K562 (cell line): Measurements from ENCODE around the gene TENT5A. TPM values are rescaled to one million over a fixed set of nuclear protein-coding genes. Genes with fewer than 3 reads are reported as not detected.
A peak's percentile ranks its signal among the peaks of the same experiment; 100 is the strongest.

Experiments
- BRD4 ChIP-seq: fragments of 200-600 bp; sonication (generic); IDR thresholded peaks from 2 replicates; pipeline ENCODE4 v1.6.1; 2017; ENCODE audit warnings: inconsistent platforms
- ETV6 ChIP-seq, 3 experiments: fragments of 150-350 bp in 1 of 3; sonication (generic) in 1 of 3; formaldehyde crosslinking in 1 of 3; IDR thresholded peaks; 2 replicates each; pipeline versions ENCODE4 v1.6.1 to v1.8.0; 2014 to 2022; ENCODE audit warnings: borderline replicate concordance in 2 of 3, low read depth in 2 of 3, antibody characterized with exemption in 1 of 3, low read length in 1 of 3, mild to moderate bottlenecking in 1 of 3, missing genetic modification reagents in 1 of 3
- KDM5B ChIP-seq: fragments of 200-600 bp; sonication (generic); IDR thresholded peaks from 2 replicates; pipeline ENCODE4 v1.6.1; 2012; ENCODE audit warnings: low read depth, mild to moderate bottlenecking, moderate library complexity, low read length, control low read depth, inconsistent platforms; ENCODE audit not compliant: insufficient replicate concordance
- NCOA2 ChIP-seq, 2 experiments: fragments of 450-650 bp; IDR thresholded peaks; 2 replicates each; pipeline ENCODE4 v1.6.1; 2018; ENCODE audit warnings: mild to moderate bottlenecking in 2 of 2, moderate library complexity in 1 of 2; ENCODE audit not compliant: partially characterized antibody in 2 of 2
- POLR3G ChIP-seq: IDR thresholded peaks from 2 replicates; pipeline ENCODE4 v1.6.1; 2011; ENCODE audit not compliant: insufficient read length, insufficient replicate concordance; ENCODE audit errors: extremely low read depth
- RUNX1 ChIP-seq: sonication (generic); IDR thresholded peaks from 2 replicates; pipeline ENCODE4 v1.6.1; 2016; ENCODE audit warnings: antibody characterized with exemption, low read depth
- SMAD2 ChIP-seq: fragments of 150-350 bp; IDR thresholded peaks from 2 replicates; pipeline ENCODE4 v1.6.1; 2014; ENCODE audit warnings: low read depth, mild to moderate bottlenecking, low read length
- SREBF2 ChIP-seq: sonication (generic); formaldehyde crosslinking; IDR thresholded peaks from 2 replicates; pipeline ENCODE4 v1.4.0; 2020; ENCODE audit warnings: mild to moderate bottlenecking, missing genetic modification reagents
- SRSF3 ChIP-seq: fragments of 200-400 bp; formaldehyde crosslinking; IDR thresholded peaks from 2 replicates; pipeline ENCODE4 v1.6.1; 2016; ENCODE audit warnings: mild to moderate bottlenecking, low read length, moderate library complexity; ENCODE audit not compliant: insufficient read depth
- ZC3H8 ChIP-seq: fragments of 450-650 bp; IDR thresholded peaks from 2 replicates; pipeline ENCODE4 v1.6.1; 2017
- ZFX ChIP-seq: sonication (generic); formaldehyde crosslinking; IDR thresholded peaks from 2 replicates; pipeline ENCODE4 v1.8.0; 2022; ENCODE audit warnings: mild to moderate bottlenecking, missing genetic modification reagents, moderate library complexity
- ZNF311 ChIP-seq: fragments of 250-450 bp; sonication (Bioruptor Pico); IDR thresholded peaks from 2 replicates; pipeline ENCODE4 v1.4.0; 2020; ENCODE audit warnings: mild to moderate bottlenecking, moderate library complexity
- ZNF408 ChIP-seq: fragments of 250-450 bp; sonication (Bioruptor Pico); IDR thresholded peaks from 2 replicates; pipeline ENCODE4 v1.4.0; 2020; ENCODE audit warnings: low read depth, mild to moderate bottlenecking, moderate library complexity
- ZNF586 ChIP-seq: fragments of 450-650 bp; formaldehyde crosslinking; conservative IDR thresholded peaks from 2 replicates; pipeline ENCODE4 v1.4.0; 2020; ENCODE audit warnings: mild to moderate bottlenecking, moderate library complexity
- ZNF764 ChIP-seq: fragments of 250-450 bp; sonication (Bioruptor Pico); IDR thresholded peaks from 2 replicates; pipeline ENCODE4 v1.4.0; 2020; ENCODE audit warnings: low read depth, mild to moderate bottlenecking, moderate library complexity
- polyA plus RNA-seq, 8 experiments: library from polyadenylated mRNA; depleted of rRNA in 4 of 8; stranded (reverse) in 5 of 8; unstranded in 3 of 8; fragments of >200 nt; fragmentation: Nextera tagmentation in 2 of 8; fragmentation: Illumina TruSeq in 1 of 8; extraction: Ambion mirVana in 2 of 8; extraction: Trizol in 1 of 8; gene quantifications; 2 replicates each; pipeline versions ENCODE4 v1.2.1 to v1.2.3, GENCODE V29; 2011 to 2014; ENCODE audit warnings: inconsistent platforms in 1 of 8, missing spikeins in 1 of 8
- total RNA-seq, 7 experiments: library from RNA; depleted of rRNA in 6 of 7; stranded (reverse); fragments of >200 nt in 6 of 7; fragmentation: Illumina TruSeq in 2 of 7; extraction: Trizol in 2 of 7; gene quantifications; 2 replicates each; pipeline versions ENCODE4 v1.2.1 to v1.2.3, GENCODE V29; 2011 to 2021; ENCODE audit warnings: low replicate concordance in 1 of 7
- TF ChIP-seq, protein P1 (sequence below): fragments of 250-450 bp; sonication (Bioruptor Pico); IDR thresholded peaks from 2 replicates; pipeline ENCODE4 v1.4.0; 2020; ENCODE audit warnings: mild to moderate bottlenecking, moderate library complexity
- TF ChIP-seq, protein P2 (sequence below): fragments of 450-650 bp; formaldehyde crosslinking; IDR thresholded peaks from 2 replicates; pipeline ENCODE4 v1.4.0; 2020; ENCODE audit warnings: mild to moderate bottlenecking
- TF ChIP-seq, protein P3 (sequence below), 2 experiments: IDR thresholded peaks; 2 replicates each; pipeline ENCODE4 v1.6.1; 2011; ENCODE audit warnings: borderline replicate concordance in 1 of 2, control low read depth in 1 of 2, low read depth in 1 of 2, low read length in 1 of 2, mild to moderate bottlenecking in 1 of 2, mixed read lengths in 1 of 2, moderate library complexity in 1 of 2; ENCODE audit not compliant: insufficient read depth in 1 of 2, insufficient read length in 1 of 2, poor library complexity in 1 of 2, severe bottlenecking in 1 of 2; ENCODE audit errors: extremely low read depth in 1 of 2
- TF ChIP-seq, protein P4 (sequence below): fragments of 250-450 bp; sonication (Bioruptor Pico); IDR thresholded peaks from 2 replicates; pipeline ENCODE4 v1.4.0; 2020; ENCODE audit warnings: mild to moderate bottlenecking

Gene TENT5A
- total and polyA plus RNA-seq, 9 of the 15 experiments (the other 6 are each of a cell fraction or from before 2014, with no cell fraction given): 0.77 to 2.3 (median 1.3) TPM

DNA sequence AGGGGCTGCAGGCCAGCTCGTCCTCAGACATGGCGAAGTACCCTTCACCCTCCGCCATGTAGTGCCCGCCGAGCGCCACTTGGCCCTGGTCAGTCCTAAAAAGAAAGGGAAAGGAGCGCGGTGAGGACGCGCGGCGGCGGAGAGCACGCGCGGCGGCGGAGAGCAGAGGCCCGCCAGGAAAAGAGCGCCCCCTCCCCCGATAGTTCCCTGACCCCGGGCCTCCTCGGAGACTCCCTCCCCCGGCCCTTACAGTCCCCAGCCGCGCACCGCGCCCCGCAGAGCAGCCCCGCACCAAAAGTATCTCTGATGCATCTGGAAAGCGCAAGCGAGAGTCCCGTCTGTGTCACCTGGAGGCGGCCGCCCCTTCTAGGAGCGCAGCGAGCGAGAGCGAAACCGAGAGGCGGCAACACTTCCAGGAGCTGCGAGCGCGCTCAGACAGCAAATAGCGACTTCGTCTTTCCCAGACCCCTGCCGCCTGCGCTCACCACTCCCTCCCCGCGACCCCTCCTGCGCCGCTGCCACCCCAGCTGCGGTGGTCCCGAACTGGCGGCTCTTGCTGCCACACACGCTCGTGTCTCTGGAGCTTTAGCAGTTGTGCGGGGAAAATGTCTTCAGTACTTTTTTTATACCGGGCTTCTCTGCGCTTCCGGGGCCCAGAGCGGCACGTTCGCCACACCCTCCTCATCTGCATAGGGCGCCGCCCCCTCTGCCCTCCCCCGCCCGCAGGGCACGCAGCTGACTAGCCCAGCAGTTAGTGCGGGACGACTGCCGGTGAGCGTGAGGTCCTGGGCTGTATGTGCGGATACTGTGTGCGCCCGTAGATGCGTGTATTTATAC, at the start of gene TENT5A (continued):
- TF ChIP-seq, protein P1, sequence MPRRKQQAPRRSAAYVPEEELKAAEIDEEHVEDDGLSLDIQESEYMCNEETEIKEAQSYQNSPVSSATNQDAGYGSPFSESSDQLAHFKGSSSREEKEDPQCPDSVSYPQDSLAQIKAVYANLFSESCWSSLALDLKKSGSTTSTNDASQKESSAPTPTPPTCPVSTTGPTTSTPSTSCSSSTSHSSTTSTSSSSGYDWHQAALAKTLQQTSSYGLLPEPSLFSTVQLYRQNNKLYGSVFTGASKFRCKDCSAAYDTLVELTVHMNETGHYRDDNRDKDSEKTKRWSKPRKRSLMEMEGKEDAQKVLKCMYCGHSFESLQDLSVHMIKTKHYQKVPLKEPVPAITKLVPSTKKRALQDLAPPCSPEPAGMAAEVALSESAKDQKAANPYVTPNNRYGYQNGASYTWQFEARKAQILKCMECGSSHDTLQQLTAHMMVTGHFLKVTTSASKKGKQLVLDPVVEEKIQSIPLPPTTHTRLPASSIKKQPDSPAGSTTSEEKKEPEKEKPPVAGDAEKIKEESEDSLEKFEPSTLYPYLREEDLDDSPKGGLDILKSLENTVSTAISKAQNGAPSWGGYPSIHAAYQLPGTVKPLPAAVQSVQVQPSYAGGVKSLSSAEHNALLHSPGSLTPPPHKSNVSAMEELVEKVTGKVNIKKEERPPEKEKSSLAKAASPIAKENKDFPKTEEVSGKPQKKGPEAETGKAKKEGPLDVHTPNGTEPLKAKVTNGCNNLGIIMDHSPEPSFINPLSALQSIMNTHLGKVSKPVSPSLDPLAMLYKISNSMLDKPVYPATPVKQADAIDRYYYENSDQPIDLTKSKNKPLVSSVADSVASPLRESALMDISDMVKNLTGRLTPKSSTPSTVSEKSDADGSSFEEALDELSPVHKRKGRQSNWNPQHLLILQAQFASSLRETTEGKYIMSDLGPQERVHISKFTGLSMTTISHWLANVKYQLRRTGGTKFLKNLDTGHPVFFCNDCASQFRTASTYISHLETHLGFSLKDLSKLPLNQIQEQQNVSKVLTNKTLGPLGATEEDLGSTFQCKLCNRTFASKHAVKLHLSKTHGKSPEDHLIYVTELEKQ (CRISPR knock-in tag): no peak
- TF ChIP-seq ETV6 (IDR thresholded peaks at IDR 0.05; ENCODE audit: borderline replicate concordance in 1 of 2, low read depth in 2 of 2, low read length in 1 of 2): no peak
- TF ChIP-seq ETV6 (CRISPR knock-in tag; IDR thresholded peaks at IDR 0.05; ENCODE audit: borderline replicate concordance): no peak
- TF ChIP-seq, protein P2, sequence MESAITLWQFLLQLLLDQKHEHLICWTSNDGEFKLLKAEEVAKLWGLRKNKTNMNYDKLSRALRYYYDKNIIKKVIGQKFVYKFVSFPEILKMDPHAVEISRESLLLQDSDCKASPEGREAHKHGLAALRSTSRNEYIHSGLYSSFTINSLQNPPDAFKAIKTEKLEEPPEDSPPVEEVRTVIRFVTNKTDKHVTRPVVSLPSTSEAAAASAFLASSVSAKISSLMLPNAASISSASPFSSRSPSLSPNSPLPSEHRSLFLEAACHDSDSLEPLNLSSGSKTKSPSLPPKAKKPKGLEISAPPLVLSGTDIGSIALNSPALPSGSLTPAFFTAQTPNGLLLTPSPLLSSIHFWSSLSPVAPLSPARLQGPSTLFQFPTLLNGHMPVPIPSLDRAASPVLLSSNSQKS (CRISPR knock-in tag): no peak
- no peak for TF ChIP-seq SMAD2
- TF ChIP-seq ZNF586 (CRISPR knock-in tag): no peak
- peak; percentile 31 for TF ChIP-seq KDM5B
- no peak for TF ChIP-seq BRD4
- no peak for TF ChIP-seq SREBF2 (CRISPR knock-in tag)
- peak; percentile 55; the same call in 1 of the 2 replicates for TF ChIP-seq ZFX
- no peak for TF ChIP-seq POLR3G
- TF ChIP-seq ZNF408: no peak
- TF ChIP-seq, protein P3, sequence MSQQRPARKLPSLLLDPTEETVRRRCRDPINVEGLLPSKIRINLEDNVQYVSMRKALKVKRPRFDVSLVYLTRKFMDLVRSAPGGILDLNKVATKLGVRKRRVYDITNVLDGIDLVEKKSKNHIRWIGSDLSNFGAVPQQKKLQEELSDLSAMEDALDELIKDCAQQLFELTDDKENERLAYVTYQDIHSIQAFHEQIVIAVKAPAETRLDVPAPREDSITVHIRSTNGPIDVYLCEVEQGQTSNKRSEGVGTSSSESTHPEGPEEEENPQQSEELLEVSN (IDR thresholded peaks at IDR 0.05; ENCODE audit: borderline replicate concordance in 1 of 2, extremely low read depth in 1 of 2, insufficient read depth in 1 of 2, insufficient read length in 1 of 2, low read depth in 1 of 2, low read length in 1 of 2, poor library complexity in 1 of 2, severe bottlenecking in 1 of 2): peak; percentile 9 to 38
- no peak for TF ChIP-seq SRSF3
- no peak for TF ChIP-seq NCOA2 (IDR thresholded peaks at IDR 0.05; ENCODE audit: partially characterized antibody in 2 of 2)
- no peak for TF ChIP-seq ZC3H8
- no peak for TF ChIP-seq ZNF311 (CRISPR knock-in tag)
- no peak for TF ChIP-seq ZNF764 (CRISPR knock-in tag)
- TF ChIP-seq, protein P4, sequence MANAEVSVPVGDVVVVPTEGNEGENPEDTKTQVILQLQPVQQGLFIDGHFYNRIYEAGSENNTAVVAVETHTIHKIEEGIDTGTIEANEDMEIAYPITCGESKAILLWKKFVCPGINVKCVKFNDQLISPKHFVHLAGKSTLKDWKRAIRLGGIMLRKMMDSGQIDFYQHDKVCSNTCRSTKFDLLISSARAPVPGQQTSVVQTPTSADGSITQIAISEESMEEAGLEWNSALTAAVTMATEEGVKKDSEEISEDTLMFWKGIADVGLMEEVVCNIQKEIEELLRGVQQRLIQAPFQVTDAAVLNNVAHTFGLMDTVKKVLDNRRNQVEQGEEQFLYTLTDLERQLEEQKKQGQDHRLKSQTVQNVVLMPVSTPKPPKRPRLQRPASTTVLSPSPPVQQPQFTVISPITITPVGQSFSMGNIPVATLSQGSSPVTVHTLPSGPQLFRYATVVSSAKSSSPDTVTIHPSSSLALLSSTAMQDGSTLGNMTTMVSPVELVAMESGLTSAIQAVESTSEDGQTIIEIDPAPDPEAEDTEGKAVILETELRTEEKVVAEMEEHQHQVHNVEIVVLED (CRISPR knock-in tag): no peak; the same call in 1 of the 2 replicates
- TF ChIP-seq RUNX1: no peak
